GM23338 (cell line): ENCODE results near the gene STOX2.

Experiments
- CREB1 ChIP-seq: fragments of 250-450 bp; sonication (Bioruptor Pico); IDR thresholded peaks from 2 replicates; pipeline ENCODE4 v1.5.0; 2020; ENCODE audit warnings: low read depth, mild to moderate bottlenecking, moderate library complexity
- CTCF ChIP-seq, 2 experiments: fragments of 200-600 bp in 1 of 2; sonication (generic) in 1 of 2; conservative IDR thresholded peaks; 2 replicates each; pipeline versions ENCODE4 v1.5.1 to v1.6.1; 2016 to 2017; ENCODE audit warnings: antibody characterized with exemption in 2 of 2, low read depth in 2 of 2, mild to moderate bottlenecking in 2 of 2, moderate library complexity in 1 of 2
- ETS1 ChIP-seq: IDR thresholded peaks from 2 replicates; pipeline ENCODE4 v1.6.1; 2016; ENCODE audit warnings: antibody characterized with exemption
- EZH2 ChIP-seq: fragments of 200-600 bp; sonication (generic); IDR thresholded peaks from one replicate; pipeline ENCODE4 v1.8.0; 2017; ENCODE audit warnings: antibody characterized with exemption, mild to moderate bottlenecking, low read depth; ENCODE audit not compliant: unreplicated experiment
- EZH2phosphoT487 ChIP-seq: fragments of 200-600 bp; sonication (generic); IDR thresholded peaks from one replicate; pipeline ENCODE4 v1.8.1; 2018; ENCODE audit warnings: antibody characterized with exemption; ENCODE audit not compliant: unreplicated experiment
- JUNB ChIP-seq: IDR thresholded peaks from one replicate; pipeline ENCODE4 v1.6.1; 2016; ENCODE audit warnings: antibody characterized with exemption; ENCODE audit not compliant: unreplicated experiment
- NANOG ChIP-seq: IDR thresholded peaks from 2 replicates; pipeline ENCODE4 v1.6.1; 2016; ENCODE audit warnings: antibody characterized with exemption, borderline replicate concordance
- POLR2AphosphoS5 ChIP-seq: IDR thresholded peaks from 2 replicates; pipeline ENCODE4 v1.6.1; 2016; ENCODE audit warnings: antibody characterized with exemption, low read depth
- REST ChIP-seq: IDR thresholded peaks from one replicate; pipeline ENCODE4 v1.6.1; 2018; ENCODE audit warnings: antibody characterized with exemption; ENCODE audit not compliant: unreplicated experiment
- STAT1 ChIP-seq: IDR thresholded peaks from one replicate; pipeline ENCODE4 v1.6.1; 2016; ENCODE audit warnings: antibody characterized with exemption; ENCODE audit not compliant: unreplicated experiment
- ZNF114 ChIP-seq: fragments of 250-450 bp; sonication (Bioruptor Pico); IDR thresholded peaks from 2 replicates; pipeline ENCODE4 v1.5.0; 2020; ENCODE audit warnings: mild to moderate bottlenecking, moderate library complexity
- ZNF331 ChIP-seq: fragments of 250-450 bp; sonication (Bioruptor Pico); IDR thresholded peaks from 2 replicates; pipeline ENCODE4 v1.5.0; 2020; ENCODE audit warnings: low read depth, mild to moderate bottlenecking, moderate library complexity
- ZNF462 ChIP-seq: fragments of 250-450 bp; sonication (Bioruptor Pico); IDR thresholded peaks from 2 replicates; pipeline ENCODE4 v1.5.0; 2020; ENCODE audit warnings: mild to moderate bottlenecking, moderate library complexity

GRCh38 chr4:183941964-183942363 is 36.9 kb downstream of the STOX2 start:
- TF ChIP-seq CTCF (conservative IDR thresholded peaks at IDR 0.05; ENCODE audit: low read depth in 2 of 2) (no peak), EZH2 (no peak), ZNF462 (CRISPR knock-in tag) (no peak), REST (no peak), EZH2phosphoT487 (no peak), POLR2AphosphoS5 (no peak), CREB1 (no peak), STAT1 (no peak), ZNF331 (no peak), JUNB (no peak), ZNF114 (CRISPR knock-in tag) (no peak), ETS1 (no peak), NANOG (no peak)
